HG03159 (cell line): ENCODE measurements around the gene TBX5.

ENCODE experiments used
- ATAC-seq: cut with Tn5 transposase; IDR thresholded peaks from one replicate; pipeline ENCODE4 v1.9.1; 2021; ENCODE audit warnings: mild to moderate bottlenecking, moderate library complexity; ENCODE audit not compliant: unreplicated experiment

The TBX5 gene

DNA sequence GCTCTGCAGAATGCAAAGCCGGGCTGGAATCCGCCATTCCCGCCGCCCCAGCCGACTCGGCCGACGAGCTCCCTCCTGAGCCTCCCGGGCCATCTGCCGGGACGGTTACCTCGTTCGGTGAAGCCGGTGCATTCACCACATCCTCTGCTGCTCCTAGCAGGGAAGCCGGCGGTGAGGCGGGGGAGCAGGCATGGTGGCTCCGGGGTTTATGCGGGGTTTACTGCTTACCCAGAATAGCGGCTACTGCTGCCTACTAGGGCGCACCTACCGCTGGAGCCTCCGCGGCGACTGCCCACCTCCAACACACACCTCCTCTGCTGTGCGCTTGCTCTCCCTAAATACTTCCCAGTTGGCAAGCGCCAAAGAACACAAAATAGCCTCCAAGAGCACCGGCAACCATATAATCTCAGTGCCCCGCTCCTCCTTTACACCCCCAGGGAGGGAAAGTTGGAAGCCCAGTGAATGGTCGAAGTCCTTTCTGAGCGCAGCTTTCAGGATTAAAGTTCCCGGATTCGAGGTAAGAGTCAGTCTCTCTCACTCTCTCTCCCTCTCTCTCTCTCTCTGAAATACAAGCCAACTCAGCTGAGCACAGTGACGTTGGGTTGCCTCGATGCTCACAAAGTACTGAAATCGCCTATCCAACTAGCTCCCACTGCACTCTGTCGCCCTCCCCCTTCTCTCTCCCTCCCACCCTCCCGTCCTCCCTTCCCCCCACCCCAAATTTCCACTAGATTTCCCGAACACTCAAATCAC lies at the start of gene TBX5:
TBX5 (minus strand) TSS at position 626 of the 753 bp plus-strand sequence. CDS start 2,246 bp downstream, outside the sequence.
- no peak for ATAC-seq

DNA sequence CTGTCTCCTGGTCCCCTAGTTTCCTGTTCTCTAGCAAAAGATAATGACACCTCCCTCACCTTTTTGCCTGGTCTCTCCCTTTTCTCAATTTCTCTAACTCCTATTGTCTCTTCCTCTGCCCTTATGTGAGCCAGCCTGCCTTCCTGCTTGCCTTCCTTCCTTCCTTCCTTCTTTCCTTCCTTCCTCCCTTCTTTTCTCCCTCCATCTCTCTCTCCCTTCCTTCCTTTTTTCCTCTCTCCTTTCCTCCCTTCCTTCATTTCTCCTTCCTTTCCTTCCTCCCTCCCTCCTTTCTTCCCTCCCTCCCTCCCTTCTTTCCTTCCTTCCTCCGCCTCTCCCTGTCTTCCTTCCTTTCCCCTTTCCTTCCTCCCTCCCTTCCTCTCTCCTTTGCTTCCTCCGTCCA lies 45.7 kb upstream of the TBX5 start:
- ATAC-seq: no peak

DNA sequence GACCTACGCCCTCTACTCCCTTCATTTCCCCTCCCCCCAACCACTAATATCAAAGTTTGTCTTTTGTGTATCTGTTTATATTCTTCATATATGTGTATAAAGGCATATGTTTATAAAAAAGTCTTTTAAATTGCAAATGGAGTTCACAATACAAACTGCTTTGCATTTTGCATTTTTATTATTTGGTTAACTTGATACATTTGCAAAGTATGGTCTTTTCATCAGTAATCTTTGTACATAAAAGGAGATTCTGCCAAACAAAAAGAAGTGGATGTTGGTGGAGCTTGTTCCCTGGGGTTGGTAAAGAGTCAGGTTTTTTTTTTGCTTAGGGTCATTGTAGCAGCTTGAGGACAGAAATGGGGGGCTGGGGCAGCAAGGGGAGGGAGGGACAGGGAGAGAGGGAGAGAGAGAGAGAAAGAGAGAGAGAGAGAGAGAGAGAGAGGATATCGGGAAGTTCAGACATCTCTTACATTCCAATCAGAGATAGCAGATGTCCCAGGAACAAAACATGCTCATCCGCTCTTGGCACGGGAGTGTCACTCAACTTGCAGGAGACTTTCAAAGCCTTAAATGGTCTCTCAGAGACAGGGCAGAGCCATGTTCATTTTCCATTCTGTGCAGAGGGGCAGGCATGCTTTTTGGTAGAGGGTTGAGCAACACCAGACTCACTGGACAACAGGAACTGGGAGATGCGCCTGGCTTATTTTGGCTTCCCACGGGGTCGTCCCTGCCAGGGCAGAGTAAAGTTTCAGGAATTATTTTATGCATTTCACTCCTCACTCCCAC lies 44.8 kb upstream of the TBX5 start:
- ATAC-seq: no peak

DNA sequence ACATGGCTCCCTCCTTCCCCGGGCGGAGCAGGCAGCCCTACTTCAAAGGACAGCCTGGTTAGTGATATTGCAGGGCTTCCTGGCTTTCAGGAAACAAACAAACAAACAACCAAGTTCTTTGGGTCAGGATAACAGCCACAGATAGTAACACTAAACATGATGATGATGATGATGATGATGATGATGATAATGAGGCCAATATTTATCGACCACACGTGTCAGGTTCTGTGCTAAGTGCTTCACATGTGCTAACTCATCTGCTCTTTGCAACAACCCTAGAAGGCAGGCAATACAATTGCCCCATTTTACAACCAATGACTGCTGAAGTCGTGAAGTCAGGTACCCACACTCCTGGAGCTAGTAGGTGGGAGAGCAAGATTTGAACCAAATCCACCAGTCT lies 44.1 kb upstream of the TBX5 start:
- ATAC-seq: no peak

DNA sequence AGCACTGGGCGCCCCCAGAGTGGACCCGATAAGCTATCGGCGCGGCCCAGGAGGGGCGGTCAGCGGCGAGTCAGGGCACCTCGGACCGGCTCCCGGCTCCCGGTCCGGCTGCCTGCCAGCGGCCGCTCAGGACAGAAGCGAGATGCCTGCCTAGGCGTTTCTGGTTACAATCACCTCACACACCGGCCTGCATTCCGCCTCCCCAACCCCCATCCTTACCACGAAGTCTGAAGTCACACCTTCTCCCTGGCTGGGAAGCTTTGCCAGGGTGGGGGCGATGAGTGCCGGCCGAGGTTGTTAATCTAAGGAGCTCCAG lies 42.6 kb upstream of the TBX5 start:
- ATAC-seq: no peak

DNA sequence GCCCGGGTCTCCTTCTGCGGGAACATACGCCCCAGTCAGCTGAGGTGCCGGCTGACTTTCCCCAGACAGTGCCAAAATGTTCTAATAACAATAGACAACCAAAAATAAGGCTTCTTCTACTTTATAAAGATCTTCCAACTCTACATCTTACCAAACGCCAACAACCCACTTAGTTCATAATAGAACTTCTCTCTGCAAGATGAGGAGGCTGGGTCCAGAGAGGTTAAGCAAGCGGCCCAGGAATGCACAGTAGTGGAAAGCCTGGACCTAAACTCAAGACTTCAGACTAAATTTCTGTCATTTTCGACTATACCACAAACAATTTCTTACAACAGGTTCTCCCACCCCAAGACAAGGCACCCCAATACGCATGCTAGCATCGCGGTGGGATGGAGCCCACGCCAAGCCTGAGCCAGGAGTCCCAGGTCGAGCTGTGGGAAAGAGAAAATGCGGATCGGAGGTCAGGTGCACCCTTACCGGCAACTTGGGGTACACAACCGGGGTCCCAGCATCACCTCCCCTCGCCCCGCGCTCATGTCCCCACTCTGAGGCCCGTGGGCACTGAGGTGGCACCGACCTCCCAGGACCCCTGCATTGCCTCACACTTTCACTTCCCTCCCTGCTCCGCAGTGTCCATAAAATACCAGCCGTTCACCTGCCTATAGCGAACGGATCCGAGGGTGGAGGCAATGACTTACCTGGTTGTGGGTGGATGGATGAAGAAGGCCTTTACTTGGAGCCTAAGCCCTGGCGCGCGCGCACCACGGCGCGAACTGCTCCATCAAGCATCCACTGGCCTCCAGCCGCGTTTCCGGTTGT lies 42.1 kb upstream of the TBX5 start:
- ATAC-seq: no peak

DNA sequence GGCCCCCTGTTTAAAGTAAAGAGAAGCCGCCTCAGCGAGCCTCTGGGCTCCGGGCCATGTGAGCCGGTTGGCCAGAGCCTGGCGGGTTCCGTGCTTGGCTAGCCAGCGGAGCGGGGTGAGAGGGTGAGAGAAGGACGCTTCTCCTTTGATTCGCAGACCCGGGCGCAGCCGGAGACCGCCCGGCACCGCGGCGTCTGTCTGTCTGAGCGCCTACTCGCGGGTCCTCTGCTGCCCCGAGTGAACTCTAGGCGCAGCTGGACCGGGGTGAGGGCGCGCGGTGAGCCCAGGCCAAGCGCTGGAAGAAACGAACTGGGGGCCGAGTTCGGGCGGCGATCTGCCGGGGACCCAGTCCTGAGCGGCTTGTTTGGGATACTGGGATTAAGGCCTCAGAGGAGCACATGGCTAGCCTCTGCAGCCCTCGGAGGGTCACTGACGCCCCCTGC lies 41.4 kb upstream of the TBX5 start:
- ATAC-seq: no peak

DNA sequence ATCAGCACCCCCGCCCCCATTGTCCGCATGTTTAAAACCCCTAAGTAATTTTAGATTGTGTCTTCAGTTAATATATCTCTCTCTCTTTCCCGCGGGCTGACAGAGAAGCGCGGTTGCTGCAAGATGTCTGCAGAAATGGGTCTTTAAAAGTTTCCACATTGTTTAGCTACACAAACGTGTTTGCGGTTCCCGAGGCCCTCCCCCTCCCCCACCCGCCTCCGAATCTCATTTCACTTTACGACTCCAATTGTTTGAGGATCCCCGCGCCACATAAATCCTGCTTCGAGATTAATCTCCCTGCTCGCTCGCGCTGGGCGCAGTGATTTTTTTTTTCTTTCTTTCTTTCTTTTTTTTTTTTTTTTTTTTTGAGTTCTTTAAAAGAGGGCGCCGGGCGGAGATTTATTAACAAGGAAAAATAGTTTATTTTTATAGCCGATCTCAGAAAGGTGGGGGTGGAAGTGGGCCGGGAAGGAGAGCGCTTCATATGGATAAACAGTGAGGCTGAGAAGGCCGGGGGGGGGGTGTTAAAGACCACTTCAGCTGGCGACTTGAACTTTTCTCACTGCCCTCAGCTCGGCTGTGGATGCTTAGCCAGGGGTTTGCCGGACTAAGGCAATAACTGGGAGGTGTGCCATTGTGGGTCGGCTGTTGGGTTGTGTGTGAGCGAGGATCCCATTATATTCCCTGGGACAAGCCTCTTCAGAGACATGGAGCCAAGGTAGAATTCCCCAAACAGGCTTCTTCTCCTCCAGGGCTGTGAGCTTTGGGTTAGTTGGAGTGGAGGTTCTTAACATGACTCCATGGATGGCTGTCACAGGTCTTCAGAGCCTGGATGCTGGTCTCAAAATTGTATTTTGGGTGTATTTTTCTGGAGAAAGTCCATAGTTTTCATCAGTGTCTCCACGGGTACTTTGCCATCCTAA lies 39.7 kb upstream of the TBX5 start:
- ATAC-seq: no peak

DNA sequence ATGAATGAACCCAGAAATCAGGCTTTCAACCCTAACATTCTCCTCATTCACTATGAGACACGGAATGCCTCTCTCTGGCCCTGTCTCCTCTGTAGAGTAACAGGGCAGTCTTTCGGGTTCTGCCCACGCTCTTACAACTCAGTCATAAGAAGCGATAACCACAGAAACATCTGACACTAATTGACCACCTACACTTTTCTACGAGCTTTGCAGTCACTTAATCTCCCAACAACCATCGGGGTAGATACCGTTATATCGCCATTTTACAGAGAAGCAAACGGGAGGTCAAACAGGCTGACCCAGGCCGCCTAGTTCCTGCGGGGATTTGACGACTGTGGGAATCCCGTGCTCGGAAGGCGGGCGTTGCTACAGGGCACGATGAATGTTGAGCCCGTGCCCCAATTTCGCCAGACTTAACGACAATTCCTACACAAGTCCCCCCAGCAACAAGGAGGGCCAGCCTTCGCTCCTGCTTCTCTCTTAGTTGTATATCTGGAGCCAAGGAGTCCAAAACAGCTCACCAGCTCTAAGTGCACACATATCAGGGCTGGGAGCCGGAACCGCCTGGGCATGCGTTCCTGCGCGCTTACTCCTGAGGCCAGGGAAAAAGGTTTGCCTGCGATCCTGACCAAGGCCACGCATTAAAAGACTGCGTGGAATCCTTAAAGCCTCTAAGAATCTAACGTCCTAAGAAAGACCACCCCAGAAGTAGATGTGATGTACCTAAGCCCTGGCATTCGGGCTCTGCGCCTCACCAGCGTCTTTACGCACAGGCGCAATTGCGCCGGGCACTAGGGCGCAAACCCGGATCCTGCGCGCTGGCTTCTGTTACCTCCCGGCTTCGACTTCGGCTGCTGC lies 38.7 kb upstream of the TBX5 start:
- ATAC-seq: no peak

DNA sequence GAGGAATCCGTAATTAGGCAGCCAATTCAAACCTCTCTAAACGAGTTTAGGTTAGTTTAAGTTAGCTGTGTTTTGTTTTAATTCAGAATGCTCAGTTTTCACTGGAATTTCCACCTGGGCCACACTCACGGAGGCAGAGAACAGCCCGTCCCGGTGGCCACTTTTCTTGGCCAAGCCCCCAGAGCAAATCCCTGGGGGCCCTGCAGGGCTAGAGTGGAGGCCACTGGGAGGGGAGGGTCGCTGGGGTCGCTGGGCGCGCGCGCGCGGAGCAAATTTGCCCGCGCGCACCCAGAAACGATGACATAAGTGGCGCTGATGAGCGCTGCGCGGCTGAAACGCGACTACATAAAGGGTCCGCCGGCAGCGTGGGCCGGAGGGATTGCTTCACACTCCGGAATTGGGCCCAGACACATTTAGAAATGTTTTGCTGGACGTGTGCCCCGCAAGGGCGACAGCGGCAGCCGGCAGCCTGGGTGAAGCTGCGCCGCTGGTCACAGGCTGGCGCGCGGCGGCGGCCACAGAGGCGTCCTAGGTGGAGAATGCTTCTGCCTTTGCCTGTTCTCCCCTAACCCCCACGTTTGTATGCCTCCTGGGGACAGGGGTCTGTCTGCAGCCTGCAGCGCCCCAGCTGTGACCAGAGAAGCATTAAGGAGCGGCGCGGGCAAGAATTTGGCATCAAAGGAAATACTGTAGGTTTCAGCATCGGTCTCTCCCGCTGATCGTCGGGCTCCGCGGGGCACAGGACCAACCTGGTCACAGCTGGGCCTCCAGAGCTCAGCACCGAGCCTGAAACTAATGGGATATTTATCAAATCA lies 37.9 kb upstream of the TBX5 start:
- no peak for ATAC-seq

DNA sequence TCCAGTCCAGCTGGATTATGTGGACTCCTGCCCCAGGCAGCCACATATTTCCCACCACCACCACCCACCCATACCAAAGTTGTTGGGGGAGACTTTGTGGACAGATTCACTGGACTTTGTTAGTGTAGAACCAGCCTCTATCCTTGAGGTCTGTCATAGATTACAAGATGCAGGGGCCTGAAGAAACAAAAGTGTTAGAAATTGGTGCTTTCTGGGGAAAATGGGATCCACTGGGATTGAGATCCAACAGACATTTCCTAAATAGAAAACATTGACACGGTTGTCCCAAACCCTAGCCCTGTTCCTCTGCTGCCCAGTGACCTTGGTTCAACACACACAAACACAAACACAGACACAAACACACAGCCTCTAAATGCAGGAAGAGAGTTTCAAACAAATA lies 36.6 kb upstream of the TBX5 start:
- ATAC-seq: no peak

DNA sequence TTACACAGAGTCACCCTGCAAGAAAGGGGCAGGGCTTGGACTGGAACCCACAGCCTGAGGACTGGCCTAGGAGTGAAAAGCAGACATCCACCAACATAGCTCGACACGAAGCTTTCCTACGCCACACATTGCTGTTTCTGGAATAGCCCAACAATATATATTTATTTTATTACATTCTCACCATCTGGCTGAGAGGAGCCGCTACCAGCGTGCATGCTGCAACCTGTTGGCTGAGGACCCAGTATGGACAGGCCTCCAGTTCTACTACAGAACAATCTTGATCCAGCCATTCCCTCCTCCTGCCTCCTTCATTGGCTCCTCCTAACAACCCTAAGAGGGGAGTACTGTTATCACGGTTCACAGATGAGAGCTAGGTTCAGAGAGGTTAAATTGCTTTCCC lies 35.6 kb upstream of the TBX5 start:
- ATAC-seq: no peak

DNA sequence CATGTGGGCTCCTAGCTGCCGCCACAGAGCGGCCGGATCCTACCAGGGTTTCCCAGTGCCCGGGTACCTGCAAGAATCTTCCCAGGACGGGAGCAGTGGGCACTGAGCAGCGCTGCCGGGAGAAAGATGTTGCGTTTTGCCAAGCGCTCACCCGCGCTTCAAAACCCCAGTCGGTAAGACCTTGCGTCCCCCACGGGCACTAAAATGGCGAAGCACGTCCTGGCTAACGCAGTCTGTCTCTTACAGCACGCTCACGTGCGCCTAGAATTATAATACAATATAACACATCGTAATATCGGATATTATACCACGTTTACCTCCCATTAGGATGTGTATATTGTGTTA lies 35.1 kb upstream of the TBX5 start:
- ATAC-seq: no peak

DNA sequence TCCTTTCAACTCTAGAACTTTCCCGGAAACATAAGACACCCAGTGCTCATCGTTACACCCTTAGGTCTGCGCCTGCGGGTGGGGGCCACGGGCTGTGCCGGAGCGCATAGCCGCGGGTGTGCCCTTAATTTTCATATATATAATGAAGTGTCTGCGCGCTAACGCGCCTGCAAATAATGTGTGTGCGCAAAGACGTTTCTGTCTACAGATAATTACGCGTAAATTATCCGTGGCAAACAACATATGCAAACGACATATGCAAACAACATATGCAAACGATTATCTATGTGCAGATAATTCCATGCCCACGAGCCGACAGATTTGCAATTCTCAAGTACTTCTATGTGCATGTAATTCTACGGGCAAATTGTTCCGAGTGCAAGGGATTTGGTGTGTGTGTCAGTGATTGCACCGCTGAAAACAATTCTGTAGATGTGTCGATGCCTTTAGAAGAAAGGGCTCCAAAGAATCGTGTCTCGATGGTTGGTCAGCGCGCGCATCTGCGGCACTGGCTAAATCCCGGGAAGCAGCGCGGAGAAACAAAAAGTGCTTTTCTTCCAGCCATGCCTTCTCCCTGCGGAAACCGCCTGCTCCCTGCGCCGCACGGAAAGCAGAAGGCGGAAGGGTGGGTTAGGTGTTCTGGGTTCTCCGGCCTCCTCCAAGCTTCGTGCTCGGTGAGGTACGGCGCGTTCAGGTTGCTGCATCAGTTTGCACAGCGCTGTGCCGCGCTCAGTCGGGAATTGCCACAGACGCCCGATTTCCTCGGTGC lies 34.5 kb upstream of the TBX5 start:
- ATAC-seq: no peak

DNA sequence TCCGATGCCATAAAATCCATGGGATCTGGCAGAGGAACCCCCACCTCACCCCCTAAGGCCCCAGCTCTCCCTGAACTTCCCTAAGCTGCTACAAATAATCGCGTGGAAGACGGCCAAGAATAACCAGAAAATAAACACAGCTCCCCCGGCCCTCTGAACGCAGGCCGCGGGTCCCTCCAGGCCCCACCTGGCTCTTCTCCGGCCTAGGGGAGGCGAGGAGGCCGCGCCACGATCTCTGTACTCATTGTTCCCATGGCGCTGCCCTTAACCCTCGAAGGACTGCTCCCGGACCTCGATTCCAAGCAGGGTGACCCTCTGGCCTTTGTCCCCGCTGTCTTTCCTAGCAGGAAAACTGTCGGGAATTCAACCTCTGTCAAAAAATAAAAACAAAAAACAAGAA lies 33.9 kb upstream of the TBX5 start:
- ATAC-seq: no peak

DNA sequence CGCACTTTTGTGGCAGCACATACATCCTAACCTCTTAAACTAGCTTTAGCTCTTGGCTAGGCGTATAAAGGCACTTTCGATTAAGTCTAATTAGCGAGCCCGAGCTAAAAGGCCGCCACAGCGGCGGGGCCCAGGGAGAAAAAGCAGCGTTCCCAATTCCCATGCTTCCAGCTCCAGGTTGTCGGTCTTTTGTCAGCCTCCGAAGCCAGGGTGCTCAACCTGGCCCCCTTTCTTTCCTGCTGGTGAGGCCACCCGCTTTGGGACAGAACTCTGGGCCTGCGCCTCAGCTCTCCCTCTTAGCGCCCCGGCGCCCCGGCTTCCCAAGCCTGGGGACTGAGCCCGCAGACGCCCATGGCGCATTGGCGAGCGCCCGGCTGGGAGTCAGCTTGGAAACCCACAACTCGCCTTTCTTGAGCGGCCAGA lies 33.3 kb upstream of the TBX5 start:
- ATAC-seq: no peak

DNA sequence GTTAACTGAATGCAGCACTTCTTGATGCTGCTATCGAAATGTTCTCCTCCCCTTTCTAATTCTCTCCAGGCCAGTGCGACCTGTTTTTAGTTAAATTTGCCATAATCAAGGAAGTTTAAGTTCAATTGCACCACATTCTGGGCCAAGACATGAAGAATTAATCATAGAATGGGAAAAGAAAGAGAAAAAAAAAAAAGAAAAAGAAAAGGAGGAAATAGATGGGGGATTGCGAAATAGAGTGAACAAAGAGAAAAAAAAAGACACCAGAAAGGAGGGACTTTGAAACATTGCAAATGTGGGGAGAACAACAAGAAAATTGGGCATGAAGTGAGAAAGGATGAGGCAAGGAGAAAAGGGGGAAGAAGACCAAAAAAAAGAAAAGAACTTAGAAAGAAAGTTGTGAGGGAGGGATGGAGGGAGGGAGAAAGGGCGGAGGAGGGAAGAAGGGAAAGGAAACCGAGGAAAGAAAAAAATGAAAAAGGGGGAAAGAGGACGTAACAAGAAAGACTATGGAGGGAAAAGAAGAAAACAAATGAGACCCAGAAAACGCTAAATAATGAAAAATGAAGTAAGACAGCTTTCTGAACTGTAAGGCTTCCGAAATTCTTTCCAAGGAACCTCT lies 32.8 kb upstream of the TBX5 start:
- no peak for ATAC-seq

DNA sequence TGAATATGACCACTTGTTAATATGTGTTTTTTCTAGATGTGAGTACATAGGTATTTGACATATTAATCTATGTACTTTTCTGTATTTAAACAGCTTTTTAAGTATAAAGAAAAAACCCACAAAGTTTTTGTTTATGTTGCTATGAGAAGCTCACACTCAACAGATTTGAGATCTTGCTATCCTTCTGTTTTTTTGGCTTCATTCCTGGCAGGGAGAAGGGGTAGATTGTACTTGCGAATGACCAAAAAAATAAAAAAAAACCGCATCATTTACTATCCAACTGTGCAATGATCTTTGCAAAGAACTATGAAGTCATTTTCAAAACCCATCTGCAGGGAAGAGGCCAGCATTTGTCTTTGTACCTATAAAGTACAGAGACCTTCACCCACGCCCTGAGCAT lies 28.4 kb upstream of the TBX5 start:
- no peak for ATAC-seq
